Measurements from ENCODE around the gene CTSE.

CTSE gene

DNA sequence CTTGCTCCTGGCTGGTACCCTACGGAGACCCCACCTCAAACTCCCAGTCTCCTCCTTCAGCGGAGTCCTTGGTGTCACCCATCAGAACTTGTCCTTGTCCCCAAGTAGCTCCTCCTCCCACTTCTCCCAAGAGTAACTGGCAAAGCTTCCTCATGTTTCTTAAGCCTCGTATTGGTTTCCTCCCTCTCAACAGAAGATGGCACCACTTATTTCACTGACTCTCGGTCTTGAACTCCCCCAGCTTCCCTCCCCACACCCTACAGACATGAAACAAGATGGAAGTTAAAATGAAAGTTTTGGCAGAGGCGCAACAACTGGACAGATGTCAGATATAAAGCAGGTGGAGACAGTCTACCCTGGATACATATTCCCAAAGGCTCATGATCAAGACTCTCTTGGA lies 33.9 kb downstream of the CTSE start:
- DNase-seq: no peak

DNA sequence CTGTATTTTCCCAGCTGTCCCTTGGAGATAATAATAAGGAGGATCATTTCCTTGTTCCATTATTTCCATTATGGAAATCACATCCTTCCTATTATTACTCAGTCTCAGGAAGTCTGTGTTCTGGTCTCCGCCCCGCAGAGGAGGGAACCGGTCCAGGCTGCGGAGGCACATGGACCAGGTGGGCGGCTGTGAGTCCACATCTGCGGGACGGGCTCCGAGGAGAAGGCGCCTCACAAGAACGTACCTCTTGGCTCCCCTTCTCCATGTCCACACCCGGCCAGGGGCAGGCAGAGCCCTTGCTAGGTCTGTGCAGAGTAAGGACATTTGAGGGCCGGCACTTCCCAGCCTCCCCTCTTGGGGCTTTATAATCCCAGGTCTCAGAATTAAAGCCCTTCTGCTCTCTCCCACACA lies 35.1 kb downstream of the CTSE start:
- DNase-seq: no peak

DNA sequence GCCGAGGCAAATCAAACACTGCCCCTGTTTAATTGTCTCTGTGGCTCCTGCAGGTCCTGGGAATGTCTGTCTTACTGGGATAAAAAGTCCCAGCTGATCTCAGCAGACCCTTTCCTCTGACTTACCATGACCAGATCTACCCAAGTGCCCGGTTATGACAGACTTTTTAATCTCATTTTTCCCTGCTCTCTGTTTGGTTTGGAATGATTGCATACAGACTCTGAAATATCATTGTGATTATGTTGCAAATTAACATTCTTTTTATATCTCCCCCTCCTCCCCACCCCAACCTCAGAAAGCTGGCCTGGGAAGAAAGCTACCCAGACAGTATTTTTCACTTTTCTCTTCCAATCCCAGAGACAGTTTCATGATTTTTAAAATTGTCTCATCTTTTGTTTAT lies 36.8 kb downstream of the CTSE start:
- no peak for DNase-seq

DNA sequence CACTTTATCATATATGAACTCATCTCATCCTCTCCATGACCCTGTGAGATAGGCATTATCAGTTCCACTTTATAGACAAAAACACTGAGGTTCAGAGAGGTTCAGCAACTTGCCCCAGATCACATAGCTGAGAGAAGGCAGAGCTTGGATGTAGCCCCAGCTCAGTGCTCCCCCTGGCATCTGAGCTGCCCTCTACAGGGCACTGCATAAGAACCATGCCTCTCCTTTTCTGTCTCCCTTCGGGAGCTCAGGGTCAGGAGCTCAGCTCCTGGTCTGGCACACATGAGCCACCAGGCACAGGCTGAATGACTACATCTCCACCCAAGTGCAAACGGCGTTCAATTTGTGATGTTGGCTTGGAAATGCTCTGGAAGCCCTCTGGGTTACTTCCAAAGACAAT lies 37.4 kb downstream of the CTSE start:
- peak in 1 of 2 experiments; percentile 7 for DNase-seq

DNA sequence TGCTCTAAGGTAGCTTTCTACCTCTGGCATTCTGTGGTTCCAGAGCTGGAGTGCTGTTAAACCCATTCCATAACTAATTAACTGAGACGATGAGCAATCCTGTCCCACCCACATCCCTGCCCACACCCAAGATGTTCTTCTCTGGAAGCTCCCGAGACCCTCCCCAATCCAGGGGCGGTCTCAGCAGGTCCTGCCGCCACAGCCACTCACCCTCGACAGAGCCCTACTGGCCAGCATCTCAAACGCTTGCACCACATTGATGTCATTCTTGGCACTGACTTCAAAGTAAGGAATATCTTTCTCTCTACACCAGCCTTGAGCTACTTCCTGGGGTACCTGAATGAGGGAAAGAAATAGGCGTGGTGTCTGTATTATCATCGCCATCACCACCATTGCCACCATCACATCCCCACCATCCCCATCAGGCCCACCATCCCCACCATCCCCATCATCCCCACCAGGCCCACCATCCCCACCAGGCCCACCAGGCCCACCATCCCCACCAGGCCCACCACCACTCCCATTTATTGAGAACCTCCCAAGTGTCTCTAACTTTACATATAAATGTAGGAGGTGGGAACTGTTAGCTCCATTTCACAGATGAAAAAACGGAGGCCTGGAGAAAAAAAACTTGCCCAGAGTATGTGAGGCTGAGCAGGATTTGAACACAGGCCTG lies 38.2 kb downstream of the CTSE start:
- no peak for DNase-seq

DNA sequence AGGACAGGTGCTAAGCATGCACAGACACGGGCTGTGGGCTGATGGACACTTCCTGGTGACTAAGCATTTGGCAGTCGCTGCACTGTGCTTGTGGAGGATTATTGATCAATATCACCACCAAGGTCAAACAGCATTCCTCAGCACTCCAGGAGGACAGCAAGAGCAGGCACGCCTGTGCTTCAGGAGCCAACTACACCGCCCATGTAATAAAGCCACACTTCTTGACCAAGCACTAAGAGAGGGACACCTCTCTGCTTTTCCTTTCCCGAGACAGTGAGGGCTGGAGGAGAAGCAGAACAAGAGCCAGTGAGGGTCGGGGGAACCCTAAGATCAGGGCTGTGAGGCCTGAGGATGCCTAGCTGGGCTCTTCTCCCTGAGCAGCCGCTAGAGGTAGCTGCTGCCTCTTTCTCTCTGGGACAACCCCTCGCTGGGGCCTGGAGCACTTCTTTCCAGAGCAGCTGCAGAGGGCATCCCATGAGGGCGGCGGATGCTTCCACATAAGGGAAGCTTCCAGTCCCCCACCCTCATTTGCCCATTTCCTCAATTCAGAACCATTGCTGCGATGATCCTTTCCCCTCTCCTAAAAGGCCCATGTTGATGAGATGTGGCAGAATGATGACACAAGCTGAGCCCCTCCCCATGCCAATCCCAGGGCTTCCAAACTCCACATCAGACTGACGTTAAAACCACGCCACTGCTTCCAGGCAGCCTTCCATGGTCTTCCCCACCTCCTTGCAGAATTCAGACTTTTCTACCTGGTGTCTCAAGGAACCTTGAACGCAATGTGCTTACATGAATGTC lies 39.6 kb downstream of the CTSE start:
- peak; percentile 29 to 49 for DNase-seq

DNA sequence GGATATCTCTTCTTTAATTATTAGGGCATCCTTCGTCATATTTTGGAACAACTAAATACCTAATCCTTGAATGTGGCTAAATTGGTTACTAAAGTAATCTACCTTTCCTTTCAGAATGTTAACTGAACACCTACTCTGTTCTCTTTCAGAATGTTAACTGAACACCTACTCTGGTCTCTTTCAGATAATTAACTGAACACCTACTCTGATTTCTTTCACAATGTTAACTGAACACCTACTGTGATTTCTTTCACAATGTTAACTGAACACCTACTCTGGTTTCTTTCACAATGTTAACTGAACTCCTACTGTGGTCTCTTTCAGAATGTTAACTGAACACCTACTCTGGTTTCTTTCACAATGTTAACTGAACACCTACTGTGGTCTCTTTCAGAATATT lies 42.4 kb downstream of the CTSE start:
- no peak for DNase-seq

DNA sequence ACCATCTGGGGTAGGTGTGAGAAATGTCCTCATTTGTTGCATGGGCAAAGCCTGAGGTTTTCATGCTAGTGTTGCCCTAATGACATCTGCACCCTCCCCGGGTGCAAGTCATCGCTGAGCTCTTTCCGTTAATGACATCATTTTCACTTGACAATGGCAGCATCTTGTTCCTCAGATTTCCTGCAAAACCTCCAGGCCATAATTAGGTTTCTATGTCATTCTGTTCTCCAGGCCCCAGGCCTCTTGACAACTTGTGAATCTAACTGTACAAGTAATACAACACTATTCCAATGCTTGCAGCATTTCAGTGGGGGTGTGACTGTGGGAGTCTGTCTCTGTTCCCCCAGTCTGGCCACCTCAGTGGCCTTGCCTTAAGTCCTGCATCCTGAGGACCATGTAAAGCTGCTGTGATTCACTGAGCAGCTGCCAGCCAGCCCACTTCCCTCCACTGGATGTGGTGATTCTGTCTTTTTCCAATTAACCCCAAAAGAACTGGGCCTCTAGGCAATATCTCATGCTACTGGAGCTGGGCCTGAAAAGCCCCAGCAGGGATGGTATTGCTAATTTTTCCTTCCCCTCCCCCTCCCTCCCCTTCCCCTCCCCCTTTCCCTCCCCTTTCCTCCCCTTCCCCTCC lies 43.3 kb downstream of the CTSE start:
- DNase-seq: no peak

DNA sequence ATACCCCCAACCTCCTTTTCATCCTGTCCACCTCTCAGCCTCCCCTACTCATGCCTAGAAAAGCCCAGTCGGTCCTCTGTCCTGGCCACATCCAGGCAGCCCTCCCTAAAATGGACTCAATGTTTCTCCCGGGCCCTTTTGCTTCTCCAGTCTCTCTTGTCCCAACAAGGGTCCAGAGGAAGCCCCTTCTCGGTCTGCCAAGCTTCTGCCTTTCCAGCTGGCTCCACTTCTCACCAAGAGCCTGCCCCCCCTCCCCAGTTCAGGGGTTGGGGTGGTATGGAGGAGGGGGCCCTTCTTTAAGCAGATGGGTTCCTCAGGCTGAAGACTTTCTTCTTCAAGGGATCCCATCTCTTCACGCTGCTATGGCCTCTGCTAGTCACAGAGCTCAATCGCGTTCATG lies 44.4 kb downstream of the CTSE start:
- no peak for DNase-seq

DNA sequence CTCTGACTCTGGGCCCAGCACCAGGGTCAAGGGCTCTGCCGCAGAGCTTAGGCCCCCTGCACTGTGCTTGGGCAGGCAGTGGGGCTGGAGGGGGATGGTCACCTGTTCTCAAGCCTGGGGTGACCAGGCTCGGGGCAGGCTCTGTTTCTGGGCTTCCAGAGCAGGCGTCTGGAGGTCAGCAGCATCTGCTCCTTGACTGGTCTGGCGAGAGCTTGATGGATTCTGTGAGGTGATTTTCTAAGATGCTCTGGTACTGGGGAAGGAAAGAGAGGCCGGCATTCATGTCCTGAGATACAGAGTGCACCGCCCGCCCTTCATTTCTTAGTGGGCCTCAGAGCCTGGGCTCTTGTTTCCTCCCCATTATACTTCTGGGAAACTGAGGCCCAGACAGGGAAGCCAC lies 45.0 kb downstream of the CTSE start:
- no peak for DNase-seq

DNA sequence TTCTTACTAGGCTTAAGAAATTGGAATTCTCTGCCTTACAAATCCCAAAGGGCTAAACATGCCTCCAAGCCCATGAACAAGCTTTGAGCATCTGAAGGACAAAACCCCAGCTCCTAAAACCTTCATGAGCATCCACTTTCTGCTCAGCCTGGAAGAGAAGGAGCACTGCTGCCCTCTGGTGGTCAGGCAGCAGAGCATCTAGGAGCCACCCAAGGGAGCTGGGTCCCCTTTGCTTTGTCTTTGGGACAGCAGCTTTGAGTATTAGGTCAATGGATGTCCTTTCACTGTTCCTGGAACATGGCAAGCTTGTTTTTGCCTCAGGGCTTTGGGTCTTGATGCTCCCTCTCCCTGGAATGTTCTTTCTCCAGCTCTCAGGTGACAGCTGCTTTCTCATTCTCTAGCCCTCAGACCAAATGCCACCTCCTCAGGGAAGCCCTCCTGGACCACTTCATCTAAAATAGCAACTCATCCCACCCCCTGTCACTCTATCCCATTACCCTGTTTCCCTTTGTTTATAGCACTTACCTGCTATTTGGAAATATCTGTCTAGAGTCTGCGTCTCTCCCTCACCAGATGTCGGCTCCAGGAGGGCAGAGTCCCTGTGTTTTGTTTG lies 46.2 kb downstream of the CTSE start:
- DNase-seq: peak; percentile 76 to 78

DNA sequence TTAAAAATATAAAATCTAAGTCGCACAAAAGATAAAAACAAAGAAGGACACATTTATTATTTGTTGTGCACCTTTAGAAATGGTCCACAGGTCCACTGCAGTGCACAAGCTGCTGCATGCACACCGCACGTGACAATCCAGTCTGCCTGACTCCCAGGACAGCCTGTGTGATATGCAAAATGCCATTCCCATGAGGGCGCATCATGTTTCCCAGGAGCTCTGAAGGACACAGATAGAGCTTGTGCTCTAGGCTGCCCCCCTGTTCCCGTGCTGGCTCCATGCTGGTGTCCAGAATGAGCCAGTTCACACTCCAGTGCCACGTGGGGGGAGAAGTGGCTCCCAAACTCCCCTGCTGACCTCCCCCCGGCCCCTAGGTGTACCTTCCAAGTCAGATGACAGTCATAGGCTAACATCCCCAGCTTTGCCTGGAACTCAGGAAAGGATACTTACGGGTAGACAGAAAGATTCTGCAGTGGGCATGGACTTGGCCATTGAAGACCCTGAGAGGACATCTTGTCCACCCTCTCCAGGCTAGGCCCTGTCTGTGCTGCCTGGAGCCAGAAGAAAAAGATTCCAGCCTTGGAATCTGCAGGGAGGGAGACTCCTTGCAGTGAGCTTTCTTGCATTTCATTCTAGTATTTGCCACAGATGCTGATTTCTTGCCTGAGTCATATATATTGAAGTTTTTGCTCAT lies 46.8 kb downstream of the CTSE start:
- no peak for DNase-seq

DNA sequence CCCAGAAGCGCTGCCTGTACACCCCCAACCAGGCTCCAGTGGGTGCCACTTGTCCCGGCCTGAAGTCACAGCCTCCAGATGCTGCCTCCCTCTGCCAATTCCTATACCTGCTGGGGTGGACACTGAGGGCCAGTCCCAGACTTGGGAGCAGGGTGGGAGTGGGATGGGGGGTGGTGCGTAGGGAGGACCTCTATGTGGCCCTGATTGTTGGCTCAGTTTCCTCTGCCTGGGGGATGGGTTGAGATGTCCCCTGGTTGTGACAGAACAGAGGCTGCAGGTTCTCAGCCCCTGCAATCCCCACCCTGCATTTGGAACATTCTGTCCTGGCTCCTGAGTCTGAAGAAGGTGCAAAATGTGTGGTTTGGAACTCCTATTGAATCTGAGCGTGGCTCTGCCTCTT lies 47.7 kb downstream of the CTSE start:
- no peak for DNase-seq

DNA sequence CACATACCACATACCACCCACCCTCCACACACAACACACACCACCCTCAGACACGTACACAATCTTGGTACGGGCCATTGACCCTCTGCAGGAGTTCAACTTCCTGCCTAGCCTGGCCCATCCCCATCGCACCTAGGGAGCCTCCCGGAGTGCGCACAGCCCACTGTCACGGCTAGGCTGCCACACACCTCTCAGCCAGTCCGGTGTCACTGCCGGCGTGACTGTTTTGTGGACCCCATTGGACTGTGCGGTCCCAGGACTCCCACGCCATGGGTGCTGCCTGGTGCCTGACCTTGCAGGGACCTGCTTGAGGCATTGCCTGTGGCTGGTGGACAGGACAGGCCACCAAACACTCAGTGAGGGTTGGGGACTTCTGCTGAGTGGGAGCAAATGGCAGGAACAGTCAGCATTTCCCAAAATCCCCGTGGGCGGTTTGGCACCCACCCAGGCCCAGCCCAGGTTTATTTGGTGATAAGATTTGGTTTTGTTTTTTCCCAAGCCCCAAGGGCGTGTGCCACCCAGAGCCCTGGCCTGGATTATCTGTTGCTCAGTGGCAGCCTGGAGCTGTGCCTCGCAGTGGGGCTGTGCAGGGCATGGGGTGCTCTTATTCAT lies 48.2 kb downstream of the CTSE start:
- no peak for DNase-seq

DNA sequence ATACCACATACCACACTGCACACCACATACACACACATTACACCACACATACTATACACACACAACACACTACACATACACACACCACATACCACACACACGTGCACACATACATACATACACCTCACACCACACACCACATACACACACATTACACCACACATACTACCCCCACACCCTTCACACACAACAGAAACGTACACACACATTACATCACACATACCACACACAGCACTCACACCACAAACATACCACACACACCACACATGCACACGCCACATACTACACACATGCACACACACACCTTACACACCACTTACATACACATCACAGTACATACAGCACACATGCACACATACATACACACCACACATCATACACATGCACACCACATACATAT lies 49.0 kb downstream of the CTSE start:
- DNase-seq: no peak

DNA sequence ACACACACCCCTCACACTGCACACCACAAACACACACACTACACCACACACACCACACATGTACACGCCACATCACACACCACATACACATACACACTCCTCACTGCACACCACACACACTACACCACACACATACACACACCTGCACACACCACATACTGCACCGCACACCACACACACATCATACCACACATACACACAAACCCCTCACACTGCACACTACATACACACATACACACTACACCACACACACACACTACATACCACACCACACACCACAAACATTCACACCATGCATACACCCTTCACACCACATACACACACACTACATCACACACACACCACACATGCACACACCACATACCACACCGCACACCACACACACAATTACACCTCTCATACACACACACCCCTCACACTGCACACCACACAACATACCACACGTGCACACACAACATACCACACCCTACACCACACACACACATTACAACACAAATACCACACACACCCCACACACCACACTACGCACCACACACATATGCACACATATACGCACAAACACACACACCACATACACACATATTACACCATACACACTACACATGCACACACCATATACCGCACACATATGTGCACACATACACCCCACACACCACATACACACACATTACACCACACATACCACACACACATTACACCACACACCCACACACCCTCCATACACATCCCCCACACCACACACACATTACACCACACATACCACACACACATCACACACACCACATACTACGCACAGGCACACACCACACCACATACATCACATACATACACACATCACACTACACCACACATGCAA lies 50.1 kb downstream of the CTSE start:
- no peak for DNase-seq

DNA sequence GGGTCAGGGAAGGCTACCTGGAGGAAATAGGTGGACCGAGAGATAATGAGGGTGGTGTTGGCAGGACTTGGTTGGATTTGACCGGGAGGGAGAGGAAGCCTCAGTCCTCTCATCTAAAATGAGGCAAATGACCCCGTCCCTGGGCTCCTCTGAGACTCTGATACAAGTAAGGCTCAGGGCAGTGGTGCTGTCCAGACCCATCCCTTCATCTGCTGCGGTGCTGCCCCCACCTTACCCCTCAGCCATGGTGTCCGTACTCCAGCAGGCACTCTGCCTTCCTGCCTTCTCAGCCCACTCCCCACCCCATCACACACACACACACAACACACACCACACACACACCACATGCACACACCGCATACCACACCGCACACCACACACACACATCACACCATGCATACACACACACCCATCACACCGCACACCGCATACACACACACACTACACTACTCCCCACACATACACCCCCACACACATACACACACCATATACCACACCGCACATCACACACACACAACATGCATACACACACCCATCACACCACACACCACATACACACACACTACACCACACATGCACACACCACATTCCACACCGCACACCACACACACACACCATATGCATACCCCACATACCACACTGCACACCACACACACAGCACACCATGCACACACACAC lies 51.1 kb downstream of the CTSE start:
- DNase-seq: no peak

DNA sequence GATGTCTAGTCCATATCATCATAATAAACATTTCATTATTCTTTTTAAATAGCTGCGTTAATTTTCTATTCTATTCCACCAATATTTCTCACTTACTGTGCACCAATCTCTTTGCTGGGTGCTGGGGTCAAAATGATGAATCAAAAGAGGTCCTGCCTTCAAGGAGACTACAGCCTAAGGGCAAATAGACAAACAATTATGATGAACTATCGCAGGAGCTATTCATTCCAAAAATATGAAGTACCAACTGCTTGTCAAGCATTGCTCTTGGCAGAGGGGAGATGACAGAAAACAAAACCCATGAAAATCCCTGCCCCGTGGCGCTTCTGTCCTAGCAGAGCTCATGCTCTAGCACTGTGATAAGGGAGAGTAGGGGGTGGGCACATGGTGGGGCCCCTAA lies 51.6 kb downstream of the CTSE start:
- DNase-seq: no peak

DNA sequence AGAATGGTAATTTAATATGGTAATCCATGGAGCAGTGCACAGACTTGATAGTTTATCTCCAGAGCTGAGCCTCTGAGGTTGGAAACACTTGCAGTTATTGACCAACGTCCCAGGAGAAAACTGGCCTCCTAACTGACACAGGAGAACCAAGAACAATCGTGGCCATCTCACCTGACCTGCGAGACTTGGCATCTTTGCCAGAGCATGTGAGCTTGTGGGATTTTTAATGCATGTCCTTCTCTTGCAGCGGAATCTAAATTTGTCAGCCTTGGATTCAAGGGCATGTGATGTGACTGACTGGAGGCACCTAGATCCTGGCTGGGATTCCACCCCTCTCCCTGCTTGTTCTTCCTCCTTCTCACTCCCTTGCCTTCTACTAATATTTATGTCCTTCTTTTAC lies 52.6 kb downstream of the CTSE start:
- no peak for DNase-seq

DNA sequence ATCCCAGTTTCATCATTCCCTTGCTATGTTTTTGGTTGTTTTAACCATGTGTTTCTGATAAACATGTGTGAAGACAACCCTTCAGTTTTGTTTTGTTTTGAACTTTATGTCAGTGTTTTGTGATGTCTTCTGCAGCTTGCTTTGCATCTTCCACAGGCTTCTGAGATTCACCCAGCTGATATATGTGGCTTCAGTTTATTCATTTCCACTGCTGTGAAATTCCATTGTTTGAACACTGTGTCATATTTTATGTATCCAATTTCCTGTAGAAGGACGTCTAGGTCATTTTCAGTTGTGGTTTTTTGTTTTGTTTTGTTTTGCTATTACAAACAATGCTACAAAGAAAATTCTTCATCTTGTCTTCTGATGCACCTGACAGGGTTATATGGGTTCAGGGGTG lies 53.2 kb downstream of the CTSE start:
- no peak for DNase-seq

DNA sequence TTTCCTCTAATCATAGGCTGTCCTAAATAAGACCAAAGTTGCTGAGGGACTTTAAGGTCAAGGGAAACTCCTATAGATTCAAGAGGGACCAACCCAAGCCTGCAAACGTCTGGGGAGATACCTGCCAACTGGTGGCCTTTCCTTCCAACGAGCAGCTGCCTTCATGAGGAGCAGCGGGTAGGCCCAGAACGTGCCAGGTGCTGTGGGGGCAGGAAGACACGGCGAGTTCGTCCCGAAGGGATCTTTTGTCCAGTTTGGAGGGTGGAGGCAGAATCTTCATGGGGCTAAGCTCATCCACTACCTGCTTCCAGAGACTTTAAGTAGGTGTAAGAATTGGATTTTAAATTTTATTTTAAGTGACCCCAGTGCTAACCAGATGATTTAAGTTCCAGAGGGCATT lies 54.5 kb downstream of the CTSE start:
- no peak for DNase-seq

Data from AML-193 (cell line).